NCI-H1436 treated with DMSO at 0.1 percent for 48 hours (cell line): ENCODE results near the gene FAM89B.
"Not testable (repeated sequence)": the region's sequence is repeated elsewhere in the genome, so short reads cannot be mapped to it uniquely, and the experiment has no call there.

Source experiments
- DNase-seq: peaks from one replicate; lab custom pipeline; 2025; lab: John Stamatoyannopoulos, UW

Gene FAM89B

DNA sequence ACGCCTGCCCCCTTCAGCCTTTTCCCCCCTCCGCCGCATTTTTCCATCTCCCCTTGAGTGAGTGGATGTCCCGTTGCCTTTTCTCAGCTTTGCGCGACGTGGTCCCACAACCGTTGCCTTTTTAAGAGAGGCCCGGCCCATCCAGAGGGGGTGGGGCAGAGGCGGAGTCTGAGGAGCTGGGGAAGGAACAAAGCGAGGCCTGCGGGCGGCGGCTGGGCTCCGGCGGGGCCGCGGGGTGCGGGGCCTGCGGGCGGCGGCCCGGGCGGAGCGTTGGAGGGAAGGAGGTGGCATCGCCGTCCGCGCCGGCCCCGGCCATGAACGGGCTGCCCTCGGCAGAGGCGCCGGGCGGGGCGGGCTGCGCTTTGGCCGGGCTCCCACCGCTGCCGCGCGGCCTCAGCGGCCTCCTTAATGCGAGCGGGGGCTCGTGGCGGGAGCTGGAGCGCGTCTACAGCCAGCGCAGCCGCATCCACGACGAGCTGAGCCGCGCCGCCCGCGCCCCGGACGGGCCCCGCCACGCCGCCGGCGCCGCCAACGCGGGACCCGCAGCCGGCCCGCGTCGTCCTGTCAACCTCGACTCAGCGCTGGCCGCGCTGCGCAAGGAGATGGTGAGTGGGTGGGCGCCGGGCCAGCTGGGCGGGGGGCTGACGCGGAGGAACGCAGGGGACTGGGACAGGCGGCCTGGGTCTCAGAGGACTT lies at the start of gene FAM89B:
TSS of gene FAM89B (plus strand) at position 183 of the 696 bp plus-strand sequence. CDS start at position 315, 132 bp downstream.
- DNase-seq: no peak

- DNase-seq: not testable (repeated sequence)
Observed at GRCh38 chr11:65522718-65523630, 49.4 kb upstream of the FAM89B start.

DNA sequence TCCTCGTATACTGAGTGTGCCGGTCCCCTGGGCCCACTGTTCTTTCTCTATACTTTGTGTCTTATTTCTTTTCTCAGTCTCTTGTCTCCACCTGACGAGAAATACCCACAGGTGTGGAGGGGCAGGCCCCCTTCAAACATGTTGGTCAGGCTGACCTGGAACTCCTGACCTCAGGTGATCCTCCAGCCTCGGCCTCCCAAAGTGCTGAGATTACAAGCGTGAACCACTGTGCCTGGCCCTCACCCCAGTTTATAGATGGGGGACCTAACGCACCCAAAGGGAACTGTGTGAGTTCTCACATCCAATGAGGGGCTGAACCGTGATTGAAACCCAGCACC lies 48.7 kb upstream of the FAM89B start:
- DNase-seq: not testable (repeated sequence)

DNA sequence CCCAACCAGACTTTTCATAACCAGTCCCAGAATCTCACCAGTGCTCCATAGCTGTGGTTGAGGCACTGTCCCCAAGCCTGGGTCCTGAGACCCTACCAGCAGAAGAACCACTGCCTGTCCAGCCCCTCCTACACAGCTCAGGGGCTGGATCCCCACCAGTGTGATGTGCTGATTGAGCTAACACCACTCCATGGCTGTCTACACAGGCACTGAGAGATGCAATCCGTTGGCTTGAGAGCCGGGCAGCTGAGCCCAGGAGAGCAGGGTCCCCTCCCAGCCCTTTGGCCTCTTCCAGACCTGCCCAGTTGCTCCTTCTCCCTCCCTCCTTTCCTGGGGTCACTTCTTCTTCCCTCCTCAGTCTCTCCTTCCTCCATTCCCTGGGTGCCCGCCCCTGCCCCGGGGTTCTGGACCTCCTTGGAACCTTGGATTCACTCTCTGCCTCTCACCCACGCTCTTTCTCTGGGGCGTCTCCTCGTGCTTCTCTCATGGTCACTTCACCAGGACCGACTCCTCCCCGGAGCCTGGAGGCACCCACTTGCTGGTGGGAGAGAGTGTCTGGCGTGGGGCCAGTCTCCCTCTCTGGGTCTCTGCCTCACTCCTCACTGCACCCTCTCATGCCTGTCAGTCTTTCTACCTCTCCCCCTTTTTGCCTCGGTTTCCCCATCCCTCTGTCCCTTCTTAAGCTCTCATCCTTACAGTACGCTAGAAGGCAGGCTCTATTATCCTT lies 48.2 kb upstream of the FAM89B start:
- DNase-seq: no peak

- DNase-seq: no peak
Observed at GRCh38 chr11:65524741-65525545, 47.4 kb upstream of the FAM89B start, which contains the start of gene SCYL1. TSS of gene SCYL1 (plus strand) at chr11:65525083. CDS start at chr11:65525154, 71 bp downstream.

- DNase-seq: no peak
Observed at GRCh38 chr11:65525546-65526480, 46.5 kb upstream of the FAM89B start.

DNA sequence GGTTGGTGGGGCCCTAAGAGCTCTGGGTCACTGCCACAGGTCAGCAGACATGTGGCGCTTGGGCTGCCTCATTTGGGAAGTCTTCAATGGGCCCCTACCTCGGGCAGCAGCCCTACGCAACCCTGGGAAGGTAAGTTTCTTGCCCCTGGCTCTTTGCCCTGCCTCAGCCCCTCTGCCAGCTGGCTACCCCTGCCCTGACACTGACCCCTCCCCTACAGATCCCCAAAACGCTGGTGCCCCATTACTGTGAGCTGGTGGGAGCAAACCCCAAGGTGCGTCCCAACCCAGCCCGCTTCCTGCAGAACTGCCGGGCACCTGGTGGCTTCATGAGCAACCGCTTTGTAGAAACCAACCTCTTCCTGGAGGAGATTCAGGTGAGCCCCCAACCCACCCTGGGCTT lies 45.6 kb upstream of the FAM89B start:
- no peak for DNase-seq

DNA sequence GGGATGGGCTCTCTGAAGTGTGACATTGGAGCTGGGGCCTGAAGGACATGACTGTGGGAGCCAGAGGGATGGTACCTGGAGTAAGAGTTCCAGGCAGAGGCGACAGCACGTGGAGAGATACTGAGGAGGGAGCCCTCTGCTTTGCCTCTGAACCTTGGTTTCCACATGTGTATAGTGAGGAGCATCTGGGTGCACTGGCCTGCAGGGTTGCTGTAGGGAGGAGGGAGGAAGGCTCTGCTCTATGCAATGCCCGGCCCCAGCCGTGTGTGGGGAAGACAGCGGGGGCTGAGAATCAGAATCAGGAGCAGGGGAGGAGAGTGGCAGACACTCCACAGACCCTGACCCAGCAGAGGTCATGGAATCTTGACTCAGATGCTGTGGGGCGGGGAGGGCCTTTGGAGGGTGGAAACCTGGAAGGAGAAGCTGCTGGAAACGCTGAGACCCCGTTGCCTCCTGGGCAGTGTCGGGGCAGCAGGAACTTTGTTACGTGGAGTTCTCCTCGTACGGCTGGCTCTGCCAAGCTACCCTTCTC lies 43.5 kb upstream of the FAM89B start:
- no peak for DNase-seq

- DNase-seq: no peak
Observed at GRCh38 chr11:65529475-65530156, 42.7 kb upstream of the FAM89B start.

DNA sequence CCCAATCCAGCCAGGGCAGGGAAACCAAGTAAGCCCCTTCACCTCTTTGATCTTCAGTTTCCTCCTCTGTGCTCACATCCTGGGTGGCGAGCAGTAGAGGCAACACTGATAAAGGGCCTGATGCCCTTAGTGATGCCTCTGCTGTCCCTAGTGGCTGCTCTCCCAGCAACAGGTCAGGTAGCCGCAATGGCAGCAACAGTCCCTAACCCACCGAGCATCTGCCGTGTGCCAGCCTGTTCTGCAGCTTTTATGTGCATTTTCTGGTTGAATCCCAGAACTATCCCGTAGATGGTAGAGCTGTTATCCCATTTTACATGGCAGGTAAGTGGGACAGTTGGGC lies 42.2 kb upstream of the FAM89B start:
- DNase-seq: no peak

DNA sequence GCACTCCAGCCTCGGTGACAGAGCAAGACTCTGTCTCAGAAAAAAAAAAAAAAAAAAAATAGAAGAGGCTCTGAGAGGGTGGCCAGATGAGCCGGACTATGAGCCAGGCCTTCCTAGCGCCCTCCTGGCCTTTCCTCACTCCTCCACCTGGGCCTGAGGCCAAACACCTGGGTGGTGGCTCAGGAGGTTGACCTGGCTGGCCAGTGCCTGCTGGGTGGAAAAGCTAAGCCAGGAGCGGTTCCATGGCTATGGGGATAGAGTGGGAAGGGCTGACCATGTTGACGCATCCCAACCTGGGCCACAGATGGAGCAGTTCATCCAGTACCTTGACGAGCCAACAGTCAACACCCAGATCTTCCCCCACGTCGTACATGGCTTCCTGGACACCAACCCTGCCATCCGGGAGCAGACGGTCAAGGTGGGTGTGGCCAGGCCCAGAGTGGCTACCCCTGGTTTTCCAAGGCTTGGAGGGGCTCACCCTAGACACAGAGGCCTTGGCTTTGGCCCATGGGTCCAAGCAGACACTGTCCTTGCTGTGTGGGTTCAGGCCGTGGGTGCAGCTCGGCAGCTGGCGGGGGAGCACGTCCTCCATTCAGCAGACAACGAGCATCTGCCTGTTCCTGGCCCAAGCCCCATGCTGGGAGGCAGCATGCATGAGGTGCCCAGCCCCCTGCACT lies 39.8 kb upstream of the FAM89B start:
- no peak for DNase-seq

- DNase-seq: no peak
Observed at GRCh38 chr11:65535102-65535501, 37.2 kb upstream of the FAM89B start.

- no peak for DNase-seq
Observed at GRCh38 chr11:65536412-65537295, 35.7 kb upstream of the FAM89B start.

- no peak for DNase-seq
Observed at GRCh38 chr11:65537296-65537597, 35.1 kb upstream of the FAM89B start.

DNA sequence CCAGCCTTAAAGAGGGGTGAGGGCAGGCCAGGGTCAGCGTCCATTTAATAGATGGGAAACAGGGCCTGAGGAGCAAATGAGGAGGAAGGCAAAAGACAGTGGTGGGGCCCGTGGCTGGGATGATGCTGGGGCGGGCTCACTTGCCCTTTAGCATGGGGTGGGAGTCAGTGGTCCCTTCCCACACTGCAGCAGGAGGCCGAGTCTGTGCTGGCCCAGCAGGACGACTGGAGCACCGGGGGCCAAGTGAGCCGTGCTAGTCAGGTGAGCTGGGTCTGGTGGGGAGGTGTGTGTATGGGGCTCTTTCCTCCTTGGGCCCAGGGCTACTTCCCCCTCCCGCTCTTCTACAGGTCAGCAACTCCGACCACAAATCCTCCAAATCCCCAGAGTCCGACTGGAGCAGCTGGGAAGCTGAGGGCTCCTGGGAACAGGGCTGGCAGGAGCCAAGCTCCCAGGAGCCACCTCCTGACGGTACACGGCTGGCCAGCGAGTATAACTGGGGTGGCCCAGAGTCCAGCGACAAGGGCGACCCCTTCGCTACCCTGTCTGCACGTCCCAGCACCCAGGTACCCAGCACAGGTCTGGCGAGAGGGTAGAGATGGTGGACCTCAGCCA lies 34.6 kb upstream of the FAM89B start:
- DNase-seq: no peak

DNA sequence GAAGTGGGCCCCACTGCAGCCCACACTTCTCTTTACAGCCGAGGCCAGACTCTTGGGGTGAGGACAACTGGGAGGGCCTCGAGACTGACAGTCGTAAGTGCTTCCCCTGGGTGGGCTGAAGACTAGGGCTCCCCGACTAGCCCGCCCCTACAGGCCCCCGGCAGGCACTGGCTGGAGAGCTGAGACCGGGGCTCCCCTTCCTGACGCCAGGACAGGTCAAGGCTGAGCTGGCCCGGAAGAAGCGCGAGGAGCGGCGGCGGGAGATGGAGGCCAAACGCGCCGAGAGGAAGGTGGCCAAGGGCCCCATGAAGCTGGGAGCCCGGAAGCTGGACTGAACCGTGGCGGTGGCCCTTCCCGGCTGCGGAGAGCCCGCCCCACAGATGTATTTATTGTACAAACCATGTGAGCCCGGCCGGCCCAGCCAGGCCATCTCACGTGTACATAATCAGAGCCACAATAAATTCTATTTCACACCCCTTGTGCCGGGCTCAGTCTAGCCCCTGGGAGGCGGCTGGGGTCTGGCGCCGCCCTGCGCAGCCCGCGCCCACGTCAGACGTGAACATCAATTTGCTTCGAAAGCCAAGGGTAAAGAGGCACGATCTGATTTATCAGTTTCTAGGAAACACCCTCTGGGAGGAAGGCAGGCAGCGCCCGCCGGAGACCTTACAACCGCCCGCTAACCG lies 34.0 kb upstream of the FAM89B start:
- DNase-seq: no peak
